AG04449 (cell line): ENCODE measurements around the gene LINS1.

ENCODE experiments used
- CTCF ChIA-PET: fragments of 350-600 bp; formaldehyde crosslinking; extraction: SDS; loops from one replicate; lab custom pipeline; 2021; ENCODE audit warnings: antibody characterized with exemption; lab: Yijun Ruan, JAX
- POLR2A ChIA-PET: fragments of 400-600, 350-600 bp; formaldehyde crosslinking; extraction: SDS; loops from one replicate; lab custom pipeline; 2020; ENCODE audit warnings: antibody characterized with exemption, inconsistent platforms; lab: Yijun Ruan, JAX
- DNase-seq: peaks from one replicate; pipeline ENCODE4 v3.0.0-alpha.2; 2010; ENCODE audit warnings: low read depth, low spot score
- H3K4me3 ChIP-seq: 2 replicates; pipeline ENCODE4 v1.5.1; 2011; ENCODE audit warnings: low read depth, mild to moderate bottlenecking, control low read depth, low read length
- TF ChIP-seq, protein P1 (sequence below): IDR thresholded peaks from one replicate; pipeline ENCODE4 v1.5.1; 2011; ENCODE audit warnings: mild to moderate bottlenecking, moderate library complexity, low read length, control low read depth, inconsistent platforms; ENCODE audit not compliant: insufficient read depth; ENCODE audit errors: missing control alignments

LINS1 gene

DNA sequence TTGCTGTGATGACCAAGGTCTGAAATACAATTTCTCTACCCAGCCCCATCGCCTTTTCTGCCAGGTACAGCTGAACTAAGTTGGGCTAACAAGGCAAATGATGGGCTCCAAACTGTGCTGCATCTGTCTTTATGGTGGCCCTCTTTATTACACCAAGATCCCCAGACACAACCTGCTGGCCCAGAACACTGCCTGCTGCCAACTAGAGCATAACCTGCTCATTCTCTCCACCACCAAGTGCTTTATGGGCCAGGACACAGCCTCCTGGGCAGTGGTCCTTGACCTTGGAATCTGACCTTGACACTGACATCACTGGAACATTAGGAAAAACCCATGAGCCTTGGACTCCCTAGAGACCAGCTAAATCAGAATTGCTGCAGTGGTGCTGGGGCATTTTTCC lies 3.3 kb downstream of the LINS1 start:
- ChIA-PET CTCF (no interaction called here), POLR2A (no interaction called here)
- TF ChIP-seq, protein P1, sequence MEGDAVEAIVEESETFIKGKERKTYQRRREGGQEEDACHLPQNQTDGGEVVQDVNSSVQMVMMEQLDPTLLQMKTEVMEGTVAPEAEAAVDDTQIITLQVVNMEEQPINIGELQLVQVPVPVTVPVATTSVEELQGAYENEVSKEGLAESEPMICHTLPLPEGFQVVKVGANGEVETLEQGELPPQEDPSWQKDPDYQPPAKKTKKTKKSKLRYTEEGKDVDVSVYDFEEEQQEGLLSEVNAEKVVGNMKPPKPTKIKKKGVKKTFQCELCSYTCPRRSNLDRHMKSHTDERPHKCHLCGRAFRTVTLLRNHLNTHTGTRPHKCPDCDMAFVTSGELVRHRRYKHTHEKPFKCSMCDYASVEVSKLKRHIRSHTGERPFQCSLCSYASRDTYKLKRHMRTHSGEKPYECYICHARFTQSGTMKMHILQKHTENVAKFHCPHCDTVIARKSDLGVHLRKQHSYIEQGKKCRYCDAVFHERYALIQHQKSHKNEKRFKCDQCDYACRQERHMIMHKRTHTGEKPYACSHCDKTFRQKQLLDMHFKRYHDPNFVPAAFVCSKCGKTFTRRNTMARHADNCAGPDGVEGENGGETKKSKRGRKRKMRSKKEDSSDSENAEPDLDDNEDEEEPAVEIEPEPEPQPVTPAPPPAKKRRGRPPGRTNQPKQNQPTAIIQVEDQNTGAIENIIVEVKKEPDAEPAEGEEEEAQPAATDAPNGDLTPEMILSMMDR = no peak
- DNase-seq = no peak
- no peak overlapping the region for H3K4me3 ChIP-seq

DNA sequence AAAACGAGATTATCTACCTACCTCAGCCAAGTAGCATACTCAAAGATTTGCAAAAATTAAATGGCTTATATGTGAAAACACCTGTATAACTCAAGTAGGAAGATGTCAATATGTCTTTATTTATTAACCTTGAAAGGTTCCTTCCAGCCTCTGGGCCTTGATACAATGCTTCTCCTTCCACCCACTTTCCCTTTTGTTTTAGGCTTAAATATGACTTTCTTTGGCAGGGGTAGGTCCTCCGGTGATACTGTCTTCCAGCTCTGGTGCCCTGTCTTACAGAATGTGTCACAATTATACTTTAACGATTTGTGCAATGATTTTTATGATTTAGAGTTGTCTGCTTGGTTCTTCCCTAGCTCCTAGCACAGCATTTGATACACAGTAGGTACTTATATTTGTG lies 4.1 kb downstream of the LINS1 start:
- TF ChIP-seq, protein P1 = no peak
- DNase-seq = no peak
- ChIA-PET POLR2A (no interaction called here), CTCF (interaction anchor here (1.7 kb wide), 1 partner anchor 10 kb away, joined by 5 read pairs; no protein-coding TSS in a partner anchor)
- H3K4me3 ChIP-seq = no peak overlapping the region

DNA sequence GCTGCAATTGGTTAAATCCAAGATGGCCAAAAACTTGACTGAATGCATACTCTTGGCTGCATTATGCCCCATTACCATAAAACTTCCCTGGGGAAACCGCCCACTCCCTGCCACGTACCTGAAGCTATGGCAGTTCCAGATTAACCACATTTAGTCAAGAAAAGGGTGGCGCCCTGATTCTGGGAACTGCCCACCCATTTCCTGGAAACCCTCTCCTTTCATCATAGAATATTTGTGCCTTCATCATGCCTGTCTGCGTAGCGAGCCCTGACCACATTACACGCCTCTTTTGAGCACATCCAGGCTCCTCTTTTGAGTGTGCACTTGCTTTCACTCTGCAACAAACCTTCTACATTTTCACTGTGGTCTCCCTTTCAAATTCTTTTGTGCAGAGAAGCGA lies 5.2 kb downstream of the LINS1 start:
- TF ChIP-seq, protein P1 = no peak
- no peak overlapping the region for H3K4me3 ChIP-seq
- ChIA-PET CTCF (interaction anchor here (0.7 to 1.7 kb wide), 2 partner anchors 9 to 10 kb away, joined by 3 to 5 read pairs; no protein-coding TSS in a partner anchor), POLR2A (no interaction called here)
- no peak for DNase-seq

DNA sequence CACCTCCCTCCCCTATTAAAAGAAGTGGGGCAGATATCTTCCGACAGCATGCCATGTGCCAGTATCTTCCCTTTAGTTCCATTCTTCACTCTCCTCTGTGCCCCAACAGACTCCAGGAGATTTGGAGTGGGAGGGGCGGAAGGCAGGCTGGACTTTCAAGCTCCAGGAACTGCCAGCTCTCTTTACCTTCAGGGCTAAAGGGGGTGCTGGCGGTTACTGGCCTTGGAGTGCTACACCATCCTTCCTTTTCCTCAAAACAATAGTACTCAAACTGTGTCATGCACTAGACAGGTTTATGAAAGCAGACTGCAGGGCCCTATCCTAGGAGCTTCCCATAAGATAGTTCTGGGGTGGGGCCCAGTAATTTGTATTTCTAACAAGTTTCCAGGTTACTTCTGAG lies 6.0 kb downstream of the LINS1 start:
- TF ChIP-seq, protein P1 = no peak
- DNase-seq = no peak
- no peak overlapping the region for H3K4me3 ChIP-seq
- POLR2A ChIA-PET = no interaction called here
- CTCF ChIA-PET = interaction anchor here (0.7 kb wide), 1 partner anchor 11 kb away, joined by 3 read pairs; no protein-coding TSS in a partner anchor

DNA sequence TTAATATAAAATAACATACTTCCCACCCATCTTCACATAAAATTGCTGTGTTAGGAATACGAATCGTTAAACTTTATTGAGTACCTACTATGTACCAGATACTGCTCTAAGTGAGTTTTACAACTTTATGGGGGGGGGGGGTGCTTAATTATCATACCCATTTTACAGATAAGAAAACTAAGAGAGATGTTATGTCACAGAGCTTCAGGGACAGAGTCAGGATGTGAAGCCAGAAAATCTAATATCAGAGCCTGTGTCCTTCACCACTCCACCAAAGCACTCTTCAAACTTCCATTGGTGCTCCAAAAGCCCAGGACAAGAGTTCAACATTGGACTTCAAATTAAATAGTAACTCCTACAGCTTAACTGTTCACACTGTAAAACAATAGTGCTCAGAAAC lies 8.6 kb downstream of the LINS1 start:
- CTCF ChIA-PET = interaction anchor here (0.8 to 1.1 kb wide), 2 partner anchors 21 to 415 kb away, joined by 3 to 4 read pairs; no protein-coding TSS in a partner anchor
- TF ChIP-seq, protein P1 = no peak

DNA sequence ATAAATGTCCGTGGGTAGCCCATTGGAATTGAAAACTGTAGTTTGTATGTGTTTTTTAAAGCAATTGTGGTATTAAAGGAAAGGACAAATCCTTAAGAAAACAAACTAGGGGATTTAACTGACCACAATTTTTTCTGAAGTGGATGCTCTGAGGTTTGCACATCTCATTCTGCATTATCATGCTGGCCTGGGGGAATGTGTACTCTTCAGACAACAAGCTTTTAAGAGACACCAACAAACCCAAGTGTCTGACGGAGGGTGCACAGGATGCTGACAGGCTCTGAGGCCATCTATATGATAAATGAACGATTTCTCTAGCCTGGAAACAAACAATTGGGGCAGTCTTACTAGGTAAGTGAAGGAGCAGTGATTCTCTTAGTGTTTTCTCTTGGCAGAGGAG lies 9.1 kb downstream of the LINS1 start:
- TF ChIP-seq, protein P1 = no peak
- POLR2A ChIA-PET = interaction anchor here (0.6 kb wide), 1 partner anchor 9 kb away, joined by 3 read pairs; the partner anchor contains the start of genes ASB7 and LINS1
- CTCF ChIA-PET = interaction anchor here (1.1 kb wide), 1 partner anchor 415 kb away, joined by 3 read pairs; no protein-coding TSS in a partner anchor

More for the DNA sequence above, 8.6 kb downstream of the LINS1 start:
- DNase-seq = no peak
- POLR2A ChIA-PET = interaction anchor here (0.6 kb wide), 1 partner anchor 9 kb away, joined by 3 read pairs; the partner anchor contains the start of genes ASB7 and LINS1
- no peak overlapping the region for H3K4me3 ChIP-seq

More for the DNA sequence above, 9.1 kb downstream of the LINS1 start:
- H3K4me3 ChIP-seq = no peak overlapping the region
- peak; percentile 47 for DNase-seq
